Testis (tissue), 2 donors: Measurements from ENCODE around the gene SNORC.

Experiments used
- CTCF ChIP-seq, 3 experiments: fragments of 450-650 bp in 2 of 3; fragments of 200-600 bp in 1 of 3; sonication (generic) in 1 of 3; IDR thresholded peaks; one replicate each; pipeline ENCODE4 v1.5.1; 2016 to 2019; ENCODE audit warnings: antibody characterized with exemption in 3 of 3, mild to moderate bottlenecking in 2 of 3, moderate library complexity in 1 of 3
- POLR2A ChIP-seq: fragments of 450-650 bp; IDR thresholded peaks from one replicate; pipeline ENCODE4 v1.6.1; 2017; ENCODE audit warnings: antibody characterized with exemption, mild to moderate bottlenecking, moderate library complexity

DNA sequence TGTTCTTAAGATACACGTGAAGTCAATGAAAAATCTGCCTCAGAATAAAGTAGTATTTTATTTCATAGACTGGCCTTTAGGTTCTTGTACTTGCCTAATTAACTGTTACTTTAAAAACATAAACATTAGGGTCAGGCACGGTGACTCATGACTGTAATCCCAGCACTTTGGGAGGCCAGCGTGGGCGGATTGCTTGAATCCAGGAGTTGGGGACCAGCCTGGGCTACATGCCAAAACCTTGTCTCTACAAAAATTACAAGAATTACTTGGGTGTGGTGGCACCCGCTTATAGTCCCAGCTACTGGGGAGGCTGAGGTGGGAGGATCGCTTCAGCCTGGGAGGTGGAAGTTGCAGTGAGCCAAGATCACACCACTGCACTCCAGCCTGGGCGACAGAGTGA lies 16.0 kb upstream of the SNORC start:
- TF ChIP-seq CTCF (IDR thresholded peaks at IDR 0.05): no peak
- no peak for TF ChIP-seq POLR2A
